GM21423 (cell line): ENCODE data around the gene MAN2A1.
"Not testable (repeated sequence)": the region's sequence is repeated elsewhere in the genome, so short reads cannot be mapped to it uniquely, and the experiment has no call there.

ENCODE experiments used
- ATAC-seq: cut with Tn5 transposase; IDR thresholded peaks from one replicate; pipeline ENCODE4 v1.9.1; 2021; ENCODE audit warnings: mild to moderate bottlenecking, moderate library complexity; ENCODE audit not compliant: unreplicated experiment

Gene MAN2A1

DNA sequence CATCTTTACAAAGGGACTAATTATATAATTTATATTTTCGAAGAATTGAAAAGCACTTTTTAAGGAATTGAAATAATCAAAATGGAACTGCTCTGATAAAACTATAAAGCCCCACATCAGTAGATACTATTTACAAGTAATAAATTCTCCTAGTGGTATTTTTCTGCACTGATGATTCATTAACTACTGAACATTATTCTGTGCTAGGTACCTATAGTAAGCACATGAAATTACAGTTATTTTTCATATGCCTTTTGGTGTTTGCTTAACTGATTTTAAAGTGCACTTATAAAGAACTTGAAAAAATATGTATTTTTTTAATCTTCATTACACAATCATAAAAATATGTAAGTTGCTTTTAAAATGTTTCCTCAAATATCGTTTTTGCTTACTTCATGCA lies 123.0 kb downstream of the MAN2A1 start:
- no peak for ATAC-seq

DNA sequence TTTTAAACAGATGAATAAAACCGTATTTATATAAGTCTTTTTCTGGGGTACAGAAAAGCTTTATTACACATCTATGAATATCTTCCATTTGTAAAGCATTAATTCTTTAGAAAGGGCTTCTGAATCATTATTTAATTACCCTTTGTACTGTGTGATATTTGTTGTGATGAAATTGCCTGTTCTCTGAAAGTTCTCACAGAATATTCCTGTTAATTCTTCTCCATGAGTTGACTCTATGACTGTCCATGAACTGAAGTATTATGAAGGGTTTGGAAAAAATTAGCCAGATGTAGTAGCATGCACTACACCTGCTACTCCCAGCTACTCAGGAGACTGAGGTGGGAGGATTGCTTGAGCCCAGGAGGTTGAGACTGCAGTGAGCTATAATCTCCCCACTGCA lies 127.0 kb downstream of the MAN2A1 start:
- no peak for ATAC-seq

DNA sequence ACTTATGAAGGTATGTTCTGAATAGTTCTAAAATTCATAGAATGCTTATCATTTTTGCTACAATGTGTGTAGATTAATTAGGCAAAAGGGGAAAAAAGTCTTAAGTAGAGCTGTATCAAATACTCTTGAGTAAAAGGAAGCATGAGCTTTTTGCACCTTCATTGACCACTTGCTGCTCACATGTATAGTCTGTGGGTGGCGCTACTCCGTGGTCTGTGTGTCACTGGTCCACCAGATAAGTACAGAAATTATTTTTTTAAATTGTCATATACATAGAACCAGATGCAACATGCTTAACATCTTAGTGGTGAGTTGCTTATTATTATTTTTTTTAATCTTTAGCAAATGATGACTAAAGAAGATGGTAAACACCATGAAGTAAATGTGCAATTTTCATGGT lies 130.2 kb downstream of the MAN2A1 start:
- no peak for ATAC-seq

DNA sequence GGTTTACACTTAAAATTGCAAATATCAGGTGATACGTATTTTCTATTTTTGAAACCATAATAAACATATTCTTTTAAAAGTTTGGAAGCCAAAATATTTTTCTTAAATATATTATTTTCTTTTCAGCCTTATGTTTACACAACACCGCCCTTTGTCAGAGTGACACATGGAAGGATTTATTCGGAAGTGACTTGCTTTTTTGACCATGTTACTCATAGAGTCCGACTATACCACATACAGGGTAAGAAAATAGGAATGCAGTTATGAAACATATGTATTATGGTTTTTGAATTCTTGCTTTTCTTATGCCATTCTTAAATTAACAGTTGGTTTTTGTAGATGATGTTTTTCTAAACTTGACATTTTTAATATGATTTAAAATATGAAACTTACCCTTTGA lies 133.9 kb downstream of the MAN2A1 start:
- ATAC-seq: no peak

DNA sequence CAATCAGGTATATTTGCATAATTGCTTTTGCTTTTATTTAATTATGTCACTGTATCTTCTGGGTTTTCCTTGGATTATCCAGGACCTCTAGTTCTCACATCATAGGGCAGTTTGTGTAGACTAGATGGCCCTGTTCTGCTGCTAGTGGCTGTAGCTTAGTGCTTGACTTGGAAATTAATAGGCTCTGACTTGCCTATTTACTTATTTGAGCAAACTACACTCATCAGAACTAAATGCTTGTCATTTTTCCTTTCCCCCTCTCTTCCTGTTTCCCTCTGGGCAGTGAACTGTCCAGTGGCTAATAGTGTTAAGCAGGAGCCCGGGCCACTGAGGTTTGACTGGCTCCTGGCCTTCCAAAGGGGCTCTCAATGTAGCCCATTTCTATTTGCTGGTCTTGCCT lies 135.7 kb downstream of the MAN2A1 start:
- ATAC-seq: no peak

DNA sequence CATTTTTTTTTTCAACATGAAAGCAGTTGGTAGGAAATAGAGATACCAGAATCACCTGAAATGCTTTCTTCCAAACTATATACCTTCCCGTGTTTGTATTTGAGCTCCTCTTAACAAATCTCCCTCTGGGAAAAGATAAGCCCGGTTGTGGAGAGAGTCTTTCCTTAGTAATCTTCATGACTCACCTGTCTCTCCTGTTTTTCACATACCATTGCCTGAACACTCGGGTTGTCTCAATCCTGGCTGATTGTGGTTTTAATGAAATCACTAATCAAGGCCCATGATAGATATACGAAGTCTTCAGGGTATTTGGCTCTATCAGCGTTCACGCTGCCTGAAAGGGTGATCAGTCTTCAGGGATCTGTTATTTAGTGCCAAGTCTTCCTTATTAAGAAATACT lies 136.7 kb downstream of the MAN2A1 start:
- no peak for ATAC-seq

DNA sequence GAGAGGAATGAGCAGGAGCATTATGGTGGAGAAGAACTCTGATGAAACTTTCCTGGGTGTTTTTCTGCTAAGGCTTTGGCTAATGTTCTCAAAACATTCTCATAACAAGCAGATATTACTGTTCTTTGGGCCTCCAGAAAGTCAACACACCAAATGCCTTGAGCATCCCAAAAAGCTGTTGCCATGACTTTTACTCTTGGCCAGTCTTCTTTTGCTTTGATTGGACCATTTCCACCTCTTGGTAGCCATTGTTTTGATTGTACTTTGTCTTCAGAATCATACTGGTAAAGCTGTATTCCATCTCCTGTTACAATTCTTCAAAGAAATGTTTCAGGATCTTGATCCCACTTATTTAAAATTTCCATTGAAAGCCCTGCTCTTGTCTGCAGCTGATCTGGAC lies 139.6 kb downstream of the MAN2A1 start:
- ATAC-seq: no peak

DNA sequence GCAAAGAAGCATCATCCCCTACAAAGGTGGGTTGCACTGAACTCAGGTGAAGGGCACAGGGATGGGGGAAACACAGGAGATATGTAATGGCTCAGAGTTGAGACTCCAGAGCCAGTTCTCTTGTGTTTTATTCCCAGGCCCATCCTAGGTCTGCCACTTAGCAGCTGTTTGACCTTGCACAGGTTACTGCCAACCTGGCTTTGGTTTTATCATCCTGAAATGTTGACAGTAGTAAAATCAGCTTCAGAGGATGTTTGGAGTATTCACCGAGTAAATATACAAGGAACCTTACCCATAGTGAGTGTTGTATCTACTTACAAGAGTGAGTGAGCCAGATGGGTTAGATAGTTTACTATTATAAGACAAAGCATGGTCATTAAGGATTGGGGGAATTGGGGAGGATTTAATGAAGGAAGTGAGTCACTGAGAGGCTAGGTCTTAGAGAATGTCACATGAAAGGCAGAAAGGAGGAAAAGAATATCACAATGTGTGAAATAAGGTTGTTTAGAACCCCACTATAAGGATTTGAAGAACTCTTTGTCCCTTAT lies 141.3 kb downstream of the MAN2A1 start:
- ATAC-seq: no peak

DNA sequence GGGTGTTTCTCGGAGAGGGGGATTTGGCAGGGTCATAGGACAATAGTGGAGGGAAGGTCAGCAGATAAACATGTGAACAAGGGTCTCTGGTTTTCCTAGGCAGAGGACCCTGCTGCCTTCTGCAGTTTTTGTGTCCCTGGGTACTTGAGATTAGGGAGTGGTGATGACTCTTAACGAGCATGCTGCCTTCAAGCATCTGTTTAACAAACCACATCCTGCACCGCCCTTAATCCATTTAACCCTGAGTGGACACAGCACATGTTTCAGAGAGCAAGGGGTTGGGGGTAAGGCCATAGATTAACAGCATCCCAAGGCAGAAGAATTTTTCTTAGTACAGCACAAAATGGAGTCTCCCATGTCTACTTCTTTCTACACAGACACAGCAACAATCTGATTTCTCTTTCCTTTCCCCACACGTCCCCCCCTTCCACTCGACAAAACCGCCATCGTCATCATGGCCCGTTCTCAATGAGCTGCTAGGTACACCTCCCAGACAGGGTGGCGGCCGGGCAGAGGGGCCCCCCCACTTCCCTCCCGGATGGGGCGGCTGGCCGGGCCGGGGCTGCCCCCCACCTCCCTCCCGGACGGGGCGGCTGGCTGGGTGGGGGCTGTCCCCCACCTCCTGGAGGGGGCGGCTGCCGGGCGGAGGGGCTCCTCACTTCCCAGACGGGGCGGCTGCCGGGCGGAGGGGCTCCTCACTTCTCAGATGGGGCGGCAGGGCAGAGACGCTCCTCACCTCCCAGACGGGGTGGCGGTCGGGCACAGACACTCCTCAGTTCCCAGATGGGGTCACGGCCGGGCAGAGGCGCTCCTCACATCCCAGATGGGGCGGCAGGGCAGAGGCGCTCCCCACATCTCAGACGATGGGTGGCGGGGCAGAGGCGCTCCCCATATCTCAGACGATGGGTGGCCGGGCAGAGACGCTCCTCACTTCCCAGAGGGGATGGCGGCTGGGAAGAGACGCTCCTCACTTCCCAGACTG lies 142.8 kb downstream of the MAN2A1 start:
- ATAC-seq: not testable (repeated sequence)

DNA sequence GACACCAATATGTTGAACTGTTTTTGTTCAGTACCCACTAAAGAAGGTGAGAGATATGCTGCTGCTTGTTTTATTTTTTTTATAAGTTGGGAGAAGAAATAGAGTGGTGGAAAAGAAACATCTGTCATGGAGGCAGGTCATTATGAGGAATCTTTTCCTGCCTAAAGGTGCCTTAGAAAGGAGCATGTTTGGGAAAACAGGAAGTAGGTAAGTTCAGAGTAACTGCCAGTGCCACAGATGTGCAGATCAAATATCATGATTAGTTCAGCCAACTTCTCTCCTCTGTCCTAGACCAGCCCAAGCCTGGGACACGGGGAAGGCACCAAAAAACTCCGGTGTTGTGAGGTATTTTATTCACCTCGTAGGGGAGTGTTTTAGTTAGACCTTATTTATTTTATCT lies 144.2 kb downstream of the MAN2A1 start:
- no peak for ATAC-seq

DNA sequence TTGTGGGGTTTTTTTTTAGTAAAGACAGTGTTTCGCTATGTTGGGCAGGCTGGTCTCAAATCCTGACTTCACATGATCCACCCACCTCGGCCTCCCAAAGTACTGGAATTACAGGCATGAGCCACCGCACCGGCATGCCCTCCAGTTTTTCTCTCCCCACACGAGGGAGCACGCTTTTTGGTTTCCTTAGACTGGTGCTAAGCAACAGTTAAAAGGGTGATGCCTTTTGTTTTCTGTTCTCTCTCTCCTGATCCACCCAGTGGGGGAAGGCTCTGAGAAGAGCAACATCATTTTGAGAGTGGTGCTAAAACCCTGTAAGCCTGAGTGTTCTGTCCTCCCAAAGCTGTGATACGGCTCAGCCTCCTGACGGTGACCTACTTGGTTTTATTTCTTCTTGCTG lies 146.6 kb downstream of the MAN2A1 start:
- ATAC-seq: no peak

DNA sequence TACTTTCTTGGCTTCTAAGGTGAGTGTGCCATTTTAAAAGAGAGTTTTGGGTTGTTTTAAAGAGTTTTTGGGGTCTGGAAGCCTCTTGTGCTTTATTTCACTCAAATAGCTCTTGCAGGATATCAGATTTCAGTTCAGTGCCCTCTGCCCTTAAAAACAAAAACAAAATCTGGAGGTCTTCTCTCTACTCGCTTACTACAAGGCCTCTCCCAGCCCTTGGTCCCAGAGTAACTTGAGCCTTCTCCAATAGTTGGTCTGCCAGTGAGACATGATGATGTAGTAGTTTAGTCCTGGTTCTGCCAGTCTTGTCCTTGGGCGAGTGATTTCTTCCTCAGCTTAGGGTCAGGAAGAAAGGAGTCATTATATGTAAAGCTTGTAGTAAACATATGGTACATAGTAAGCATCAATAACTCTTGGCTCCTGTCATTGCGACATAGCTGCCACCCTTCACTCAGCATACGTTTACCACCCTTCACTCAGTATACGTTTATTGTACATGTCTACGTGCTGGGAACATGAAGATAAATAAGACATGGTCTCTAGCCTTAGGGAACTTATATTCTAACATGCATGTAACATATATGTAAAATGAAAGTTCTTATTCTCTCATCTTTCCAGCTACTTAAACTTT lies 147.6 kb downstream of the MAN2A1 start:
- ATAC-seq: no peak

DNA sequence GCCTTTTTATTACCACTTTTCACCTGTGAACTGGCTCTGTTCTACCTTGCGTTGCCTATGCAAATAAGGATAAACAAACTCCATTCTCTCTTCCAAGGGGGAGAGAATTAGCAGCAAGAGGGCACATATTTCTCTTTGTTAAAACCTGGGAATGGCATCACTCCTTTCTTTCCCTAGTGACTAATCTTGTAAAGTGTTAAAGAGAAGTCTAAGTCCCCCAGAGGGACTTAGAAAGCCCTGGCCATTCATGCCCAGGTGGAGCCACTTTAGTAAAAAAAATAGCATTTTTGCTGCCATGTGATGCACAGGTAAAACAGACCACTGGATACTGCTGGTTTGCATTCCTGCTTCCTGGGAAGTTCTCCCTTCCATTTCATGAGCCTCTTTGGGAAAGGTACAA lies 148.4 kb downstream of the MAN2A1 start:
- no peak for ATAC-seq

DNA sequence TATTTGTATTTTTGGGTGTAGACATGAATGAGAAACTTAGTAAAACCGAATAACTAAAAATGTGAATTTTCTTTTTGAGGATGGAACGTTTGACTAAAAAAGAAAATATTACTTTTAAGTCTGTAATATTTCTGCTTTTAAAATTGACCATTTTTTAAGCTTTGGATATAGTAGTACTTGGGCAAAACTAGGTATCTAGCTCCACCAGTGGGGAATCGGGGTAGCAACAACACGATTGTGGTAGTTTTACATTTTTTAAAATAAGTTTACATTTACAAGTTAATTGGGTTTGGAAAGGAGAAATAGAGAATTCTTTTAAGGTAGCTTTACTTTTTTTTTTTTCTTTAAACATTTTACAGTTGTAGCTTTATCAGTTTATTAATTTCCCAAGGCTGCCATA lies 154.4 kb downstream of the MAN2A1 start:
- ATAC-seq: no peak

DNA sequence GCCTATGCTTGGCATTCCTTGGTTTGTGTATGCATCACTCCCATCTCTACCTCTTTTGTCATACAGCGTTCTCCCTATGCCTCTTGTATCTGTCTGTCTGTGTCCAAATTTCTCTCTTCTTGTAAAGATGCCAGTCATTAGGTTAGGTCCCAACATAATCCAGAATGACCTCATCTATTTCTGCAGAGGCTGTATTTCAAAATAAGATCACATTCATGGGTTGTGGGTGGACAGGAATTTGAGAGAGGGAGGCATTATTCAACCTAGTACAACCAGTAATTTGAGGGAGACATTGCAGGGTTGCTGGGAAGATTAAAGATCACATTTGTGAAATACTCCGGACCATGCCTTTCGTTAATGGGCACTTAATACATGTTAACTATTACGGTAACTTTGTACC lies 155.0 kb downstream of the MAN2A1 start:
- no peak for ATAC-seq

DNA sequence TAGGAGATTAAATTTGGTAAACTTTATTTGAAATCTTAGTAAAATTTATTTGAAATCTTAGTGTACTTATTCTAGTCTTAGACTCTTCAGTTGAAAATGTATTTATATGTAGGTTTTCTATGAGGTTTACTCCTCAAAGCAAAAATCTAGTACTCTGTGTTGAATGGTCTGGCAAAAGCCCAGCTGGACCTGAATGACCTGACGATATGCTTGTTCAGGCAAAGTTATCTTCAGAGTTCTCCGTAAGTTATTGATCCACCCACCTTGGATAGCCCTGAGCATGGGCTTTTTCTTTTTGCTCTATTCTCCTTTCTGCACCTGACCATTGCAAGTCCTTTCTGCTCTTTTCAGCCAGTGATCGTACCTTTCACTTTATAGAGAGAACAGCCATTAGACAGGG lies 158.4 kb downstream of the MAN2A1 start:
- no peak for ATAC-seq

DNA sequence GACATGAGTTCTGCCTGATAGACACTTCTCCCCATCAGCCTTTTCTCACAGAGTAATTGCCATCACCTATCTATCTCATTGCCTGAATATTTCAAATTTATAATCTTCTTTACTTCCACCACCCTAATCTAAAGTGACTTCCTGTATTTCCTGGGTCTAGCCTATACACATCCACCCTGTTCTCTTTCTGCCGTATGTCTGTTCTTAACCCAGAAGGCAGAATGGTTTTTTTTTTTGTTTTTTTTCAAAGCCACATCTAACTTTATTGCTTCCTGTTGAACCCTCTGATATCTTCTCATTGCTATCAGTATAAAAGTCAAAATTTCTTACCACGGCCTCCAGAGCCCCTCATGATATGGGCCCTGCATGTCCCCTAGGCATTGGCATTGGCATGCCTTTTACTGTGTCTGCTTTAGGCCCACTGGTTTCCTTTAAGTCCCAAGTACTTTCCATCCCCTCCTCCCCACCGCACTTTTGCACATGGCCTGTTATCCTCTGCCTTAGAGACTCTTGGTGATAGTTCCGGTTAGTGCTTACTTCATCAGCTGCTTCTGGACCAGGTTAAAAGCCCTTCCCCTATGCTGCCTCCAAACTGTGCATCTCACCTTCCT lies 159.9 kb downstream of the MAN2A1 start:
- no peak for ATAC-seq

DNA sequence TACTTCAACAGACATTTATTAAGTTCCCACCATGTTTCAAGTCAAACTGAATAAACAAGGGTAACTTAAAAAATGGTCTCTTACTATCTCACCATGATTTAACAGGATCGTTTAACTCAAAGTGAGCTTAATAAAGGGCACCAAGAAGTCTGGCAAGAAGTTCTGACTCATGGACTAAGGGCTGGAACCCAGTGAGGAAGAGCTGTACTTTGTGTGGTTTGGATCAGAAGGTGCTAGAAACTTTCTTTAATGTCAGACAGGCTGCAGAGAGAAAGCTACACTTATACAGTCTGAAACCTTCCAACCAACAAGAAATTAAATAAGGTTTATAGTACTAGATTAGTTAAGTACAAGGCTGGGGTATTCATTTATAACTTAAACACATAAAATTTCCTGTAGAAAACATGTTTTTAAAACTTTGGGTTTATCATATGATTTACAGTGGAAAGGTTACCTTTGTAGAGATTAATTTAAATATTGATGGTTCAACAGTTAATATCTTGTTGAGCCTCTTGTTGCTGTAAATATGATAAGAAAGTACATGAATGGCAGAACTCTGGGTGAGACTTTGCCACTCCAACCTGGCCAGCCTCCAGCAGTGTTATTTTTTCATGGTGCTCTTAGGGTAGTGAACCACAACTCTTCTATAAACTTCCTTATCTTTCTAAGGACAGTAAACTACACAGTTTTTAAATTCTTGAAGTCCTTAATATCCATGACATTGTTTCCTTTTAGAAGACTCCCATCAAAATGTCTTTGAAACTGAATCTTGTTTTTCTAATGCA lies 162.8 kb downstream of the MAN2A1 start:
- no peak for ATAC-seq

DNA sequence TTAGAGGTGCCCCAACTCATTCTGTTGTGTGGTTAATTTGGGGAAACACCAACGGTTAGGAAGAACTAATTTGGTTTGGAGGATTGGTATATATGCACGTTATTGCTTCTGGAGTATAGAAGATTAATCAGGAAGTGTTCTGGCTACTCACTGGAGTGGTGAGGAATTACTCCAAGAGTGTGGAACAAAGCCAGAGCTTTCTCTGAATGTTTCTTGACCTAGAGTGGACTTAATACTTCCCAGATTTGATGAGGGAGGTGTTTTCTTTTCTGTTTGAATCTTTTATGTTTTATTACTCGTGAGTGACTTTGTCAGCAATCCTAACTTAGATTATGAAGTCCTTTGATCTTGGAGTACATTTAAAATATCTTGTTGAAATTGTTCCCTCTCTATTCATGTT lies 163.7 kb downstream of the MAN2A1 start:
- no peak for ATAC-seq

DNA sequence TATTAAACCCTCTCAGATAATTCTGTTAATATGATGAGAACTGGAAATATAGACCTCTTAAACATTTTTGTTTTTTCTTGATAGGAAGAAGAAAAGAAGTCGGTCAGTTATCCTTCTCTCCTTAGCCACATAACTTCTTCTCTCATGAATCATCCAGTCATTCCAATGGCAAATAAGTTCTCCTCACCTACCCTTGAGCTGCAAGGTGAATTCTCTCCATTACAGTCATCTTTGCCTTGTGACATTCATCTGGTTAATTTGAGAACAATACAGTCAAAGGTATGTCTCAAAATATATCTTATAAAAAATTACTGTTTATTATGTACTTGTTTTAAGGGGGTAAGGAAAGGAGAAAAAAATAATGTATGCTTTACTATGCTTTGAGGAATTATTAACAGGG lies 165.3 kb downstream of the MAN2A1 start:
- no peak for ATAC-seq
